Central memory CD4-positive, alpha-beta T cell (primary cell): ENCODE measurements around the gene FOXP1.
"Not testable (repeated sequence)": the region's sequence is repeated elsewhere in the genome, so short reads cannot be mapped to it uniquely, and the experiment has no call there.

Source experiments
- DNase-seq: peaks from one replicate; pipeline ENCODE4 v3.0.0; 2022

The FOXP1 gene

DNA sequence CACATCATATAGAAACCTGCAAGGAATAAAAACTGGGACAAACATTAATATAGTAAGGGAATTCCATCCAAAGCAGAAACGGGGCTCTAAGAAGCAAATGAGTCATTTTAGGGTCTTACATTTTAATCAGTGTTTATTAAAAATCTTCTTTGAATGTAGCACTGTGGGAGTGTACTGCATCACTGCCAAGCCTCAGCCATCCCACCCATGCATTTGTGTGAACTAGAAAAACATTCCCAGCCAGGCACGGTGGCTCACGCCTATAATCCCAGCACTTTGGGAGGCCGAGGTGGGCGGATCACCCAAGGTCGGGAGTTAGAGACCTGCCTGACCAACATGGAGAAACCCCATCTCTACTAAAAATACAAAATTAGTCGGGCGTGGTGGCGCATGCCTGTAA lies 57.1 kb downstream of the FOXP1 start:
- not testable (repeated sequence) for DNase-seq

- DNase-seq, result no peak
Observed at GRCh38 chr3:71525391-71525790, 58.1 kb downstream of the FOXP1 start.

GRCh38 chr3:71524672-71525071 lies 58.9 kb downstream of the FOXP1 start:
- DNase-seq, result no peak

- no peak for DNase-seq
Observed at GRCh38 chr3:71523628-71524027, 59.9 kb downstream of the FOXP1 start.

GRCh38 chr3:71521940-71522876 lies 61.3 kb downstream of the FOXP1 start:
- no peak for DNase-seq

GRCh38 chr3:71521021-71521352 lies 62.5 kb downstream of the FOXP1 start:
- no peak for DNase-seq

DNA sequence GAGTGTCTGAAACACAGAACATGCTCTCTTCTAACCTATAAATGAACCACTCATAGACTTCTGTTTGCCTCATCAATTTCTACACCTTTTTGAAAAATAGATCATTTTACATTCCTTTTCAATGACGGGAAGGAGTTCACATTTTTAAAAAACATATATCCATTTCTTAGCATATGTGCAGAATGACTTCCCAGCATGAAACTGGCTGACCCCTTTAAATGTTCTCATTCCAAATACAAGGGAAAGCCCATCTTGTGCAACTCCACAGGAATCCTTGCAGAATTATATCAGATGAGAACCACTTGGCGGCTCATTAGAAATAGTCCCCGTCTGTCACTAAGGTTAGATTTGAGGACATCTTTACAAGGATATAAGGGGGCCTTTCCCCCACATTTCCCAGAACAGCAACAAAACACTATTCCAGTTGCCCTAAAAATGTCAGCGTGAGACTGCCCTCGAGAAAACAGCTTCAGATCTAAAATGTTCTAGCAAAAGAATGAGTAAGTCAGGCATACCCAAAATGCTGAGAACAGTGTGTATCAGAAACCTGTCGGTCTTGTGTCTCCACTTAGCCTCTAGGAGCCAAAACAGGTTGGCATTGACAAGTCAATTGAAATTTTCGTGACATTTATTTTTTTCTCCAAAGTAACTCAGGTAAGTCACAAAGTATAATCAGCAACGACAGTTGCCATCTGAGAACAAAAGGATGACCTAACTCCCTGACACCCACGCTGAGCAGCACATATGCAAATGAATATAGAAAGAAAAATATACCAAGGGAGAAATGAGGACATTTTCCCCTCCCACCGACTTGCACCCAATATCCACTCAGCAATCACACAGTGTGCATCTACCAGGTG lies 63.1 kb downstream of the FOXP1 start:
- no peak for DNase-seq

- DNase-seq, result no peak
Observed at GRCh38 chr3:71518089-71518488, 65.4 kb downstream of the FOXP1 start.

GRCh38 chr3:71517271-71517791 lies 66.2 kb downstream of the FOXP1 start:
- DNase-seq, result no peak

DNA sequence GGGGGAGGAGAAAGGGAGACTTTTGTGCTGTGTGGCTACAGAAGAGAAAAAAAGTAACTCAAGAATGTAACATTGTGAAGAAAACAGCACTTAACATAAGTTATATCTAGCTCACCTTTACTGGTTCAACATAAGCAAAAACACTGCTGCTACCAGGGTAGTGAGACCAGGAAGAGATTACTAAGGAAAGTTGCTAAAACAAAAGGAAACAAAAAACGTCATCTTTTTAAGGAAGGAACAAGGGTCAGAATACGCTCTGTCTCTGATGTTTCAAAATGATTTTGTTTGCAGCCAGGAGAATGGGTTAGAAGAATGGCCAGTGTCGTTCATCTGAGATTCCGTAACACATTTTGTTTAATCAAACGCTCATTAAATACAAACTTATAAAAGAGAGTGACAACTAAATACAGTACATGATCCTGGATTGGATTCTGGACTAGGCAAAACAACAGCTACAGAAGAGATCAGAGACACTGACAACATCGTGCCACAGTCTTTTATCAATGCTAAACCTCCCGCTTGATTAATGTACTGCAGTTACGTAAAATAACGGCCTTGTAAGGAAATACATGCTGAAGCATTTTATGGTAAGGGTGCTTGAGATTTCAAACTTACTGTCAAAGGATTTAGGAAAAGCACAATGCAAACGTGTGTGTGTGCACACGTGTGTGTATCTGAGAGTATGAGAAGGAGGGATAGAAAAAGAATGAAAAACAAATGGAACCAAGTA lies 67.7 kb downstream of the FOXP1 start:
- DNase-seq, result no peak

DNA sequence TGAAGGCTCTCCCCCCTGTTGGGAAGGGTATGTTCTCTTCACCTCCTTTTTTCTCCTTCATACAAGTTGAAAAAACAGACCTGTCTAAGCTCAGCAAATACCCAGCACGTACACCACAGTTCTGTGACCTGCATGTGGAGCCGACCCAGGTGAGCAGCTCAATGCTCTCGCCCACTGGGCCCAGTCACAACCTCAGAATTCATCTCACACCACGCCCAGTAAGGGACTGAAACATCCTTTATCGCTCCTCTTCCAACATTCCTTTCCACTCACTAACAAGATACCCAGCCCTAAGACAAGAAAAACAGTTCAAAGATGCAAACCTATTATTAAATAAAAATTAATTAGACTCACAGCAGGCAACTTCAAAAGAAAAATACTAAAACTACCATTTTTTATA lies 68.9 kb downstream of the FOXP1 start:
- no peak for DNase-seq

DNA sequence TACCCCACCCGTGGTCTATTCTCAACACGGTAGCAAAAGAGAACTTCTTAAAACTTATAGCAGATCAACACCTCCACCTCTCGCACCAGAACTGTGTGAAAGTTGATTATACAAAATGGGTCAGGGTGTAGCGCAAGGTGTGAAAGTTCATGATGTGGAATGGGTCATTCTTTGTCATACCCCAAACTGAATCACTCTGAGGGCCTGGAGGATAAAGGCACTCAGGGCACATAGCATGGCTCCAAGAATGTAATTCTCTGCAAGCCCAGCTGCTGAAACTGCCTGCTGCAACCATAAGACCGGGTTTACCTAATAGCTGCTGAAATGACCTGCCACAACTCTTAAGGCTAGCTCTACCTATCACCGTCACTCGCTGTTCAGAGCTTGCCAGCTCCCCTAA lies 70.0 kb downstream of the FOXP1 start:
- no peak for DNase-seq

DNA sequence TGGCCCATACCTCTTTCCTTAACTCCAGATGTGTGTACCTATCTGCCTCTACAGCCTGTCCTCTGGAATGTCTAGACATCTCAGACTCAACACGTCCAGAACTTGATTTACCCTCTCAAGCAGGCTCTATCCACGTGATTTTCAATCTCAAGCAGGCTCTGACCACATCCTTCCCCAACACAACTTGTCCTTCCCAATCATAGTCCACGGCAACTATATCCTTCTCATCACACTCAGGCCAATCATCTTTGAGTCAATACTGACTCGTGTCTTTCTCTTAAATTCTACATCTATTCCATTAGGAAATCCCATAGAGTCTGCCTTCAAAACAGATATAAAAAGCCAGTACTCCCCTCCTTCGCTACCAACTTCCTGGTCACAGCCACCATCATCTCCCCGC lies 70.4 kb downstream of the FOXP1 start:
- DNase-seq, result no peak

DNA sequence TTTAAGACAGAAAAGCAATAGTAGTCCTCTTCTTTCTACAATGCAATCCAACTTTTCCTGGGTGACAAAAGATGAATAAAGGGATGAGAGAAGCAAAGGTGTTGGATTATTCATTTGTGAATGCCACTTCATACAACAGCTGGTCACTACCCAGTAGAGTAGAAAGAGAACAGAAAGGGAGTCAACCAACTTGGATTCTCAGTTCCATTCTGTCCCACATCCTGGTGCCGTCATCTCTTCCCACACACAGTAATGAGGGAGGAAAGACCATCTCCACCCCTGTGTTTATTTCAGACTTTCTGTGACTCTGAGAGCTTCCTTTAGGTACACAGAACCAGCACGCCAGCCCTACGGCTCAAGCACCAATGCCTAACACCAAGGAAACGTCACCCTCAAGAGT lies 71.0 kb downstream of the FOXP1 start:
- DNase-seq, result no peak

DNA sequence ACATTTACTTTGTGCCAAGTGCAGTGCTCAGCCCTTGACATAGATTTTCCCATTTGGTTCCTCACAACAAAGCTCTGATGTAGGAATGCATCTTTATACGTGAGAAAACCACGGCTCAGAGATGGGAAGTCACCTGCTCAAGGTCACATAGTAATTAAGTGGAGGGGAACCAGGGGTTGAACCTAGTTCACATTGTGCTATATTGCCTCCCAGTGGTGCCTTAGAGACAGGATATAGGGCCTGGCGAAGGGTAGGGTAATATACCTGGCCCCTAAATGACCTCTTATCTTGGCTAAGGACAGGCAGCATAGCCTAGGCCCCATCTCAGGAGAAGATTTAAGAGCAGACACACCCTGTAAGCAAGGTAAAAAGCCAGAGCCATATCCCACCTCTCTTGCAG lies 71.5 kb downstream of the FOXP1 start:
- DNase-seq, result peak; percentile 56

DNA sequence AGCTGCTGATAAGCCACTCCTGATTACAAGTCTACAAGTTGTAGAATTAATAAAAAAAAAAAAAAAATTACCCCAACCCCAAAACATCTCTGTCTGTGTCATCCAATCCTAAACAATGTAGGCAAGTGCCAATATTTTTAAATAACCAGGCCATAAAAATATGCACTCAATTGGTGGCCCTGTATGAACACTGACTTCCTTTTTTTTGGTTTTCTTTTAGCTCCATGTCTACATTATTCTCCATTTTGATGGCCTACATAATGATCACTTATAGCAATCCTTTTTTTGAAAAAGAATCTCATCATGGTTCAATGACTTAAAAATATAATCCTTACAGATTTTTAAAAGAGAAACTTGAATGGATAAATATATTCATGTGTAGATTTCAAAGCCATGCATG lies 72.1 kb downstream of the FOXP1 start:
- DNase-seq, result no peak

DNA sequence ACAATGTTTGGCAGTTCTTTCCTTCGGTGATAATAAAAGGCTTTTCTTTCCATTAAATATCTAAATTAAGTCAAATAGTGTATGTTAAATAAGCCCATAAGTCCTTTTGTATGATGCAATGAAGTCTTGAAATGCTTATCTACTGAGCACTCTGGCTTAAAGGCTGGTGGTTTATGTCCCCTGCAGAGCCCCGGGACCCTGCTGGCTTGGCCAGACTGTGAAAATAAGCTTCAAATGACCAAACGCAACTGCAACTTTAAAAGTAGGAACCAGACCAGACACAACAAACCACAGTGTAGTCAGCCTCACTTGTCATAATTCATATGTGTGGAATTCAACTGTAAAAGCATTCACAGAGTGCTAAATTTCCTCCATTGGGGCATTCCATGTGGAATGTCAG lies 72.5 kb downstream of the FOXP1 start:
- no peak for DNase-seq

DNA sequence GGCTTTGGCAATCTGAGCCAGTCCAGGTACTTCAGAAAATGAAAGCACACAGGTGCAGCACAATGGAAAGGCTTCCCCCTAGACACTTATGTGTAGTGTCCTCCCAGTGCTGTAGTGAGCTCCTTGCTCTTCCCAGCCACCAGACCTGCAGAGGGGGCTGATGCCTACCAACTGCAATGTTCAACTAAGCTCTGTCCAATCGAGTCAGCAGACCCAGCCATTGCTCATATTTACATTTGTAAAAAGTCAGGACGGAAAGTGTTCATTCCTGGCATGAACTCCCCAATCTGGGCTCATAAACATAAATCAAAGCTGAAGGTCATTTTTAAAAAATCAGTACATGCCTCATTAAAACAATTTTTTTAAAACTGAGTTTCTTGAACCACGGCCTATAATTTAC lies 73.0 kb downstream of the FOXP1 start:
- DNase-seq, result no peak

DNA sequence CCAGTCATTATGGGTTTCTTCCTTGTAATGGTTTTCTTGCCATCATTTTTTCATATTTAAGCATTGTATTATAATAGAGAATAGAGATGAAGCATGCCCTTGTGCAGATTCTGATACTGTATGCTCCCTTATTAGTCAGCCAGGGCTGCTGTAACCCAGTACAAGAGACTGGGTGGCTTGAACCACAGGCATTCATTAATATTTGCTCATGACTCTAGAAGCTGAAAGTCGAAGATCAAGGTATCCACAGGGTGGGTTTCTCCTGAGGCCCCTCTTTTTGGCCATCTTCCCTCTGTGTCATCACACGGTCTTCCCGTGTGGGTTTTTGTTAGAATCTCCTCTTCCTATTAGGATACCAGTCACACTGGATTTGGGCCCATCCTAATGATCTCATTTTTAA lies 74.5 kb downstream of the FOXP1 start:
- no peak for DNase-seq

DNA sequence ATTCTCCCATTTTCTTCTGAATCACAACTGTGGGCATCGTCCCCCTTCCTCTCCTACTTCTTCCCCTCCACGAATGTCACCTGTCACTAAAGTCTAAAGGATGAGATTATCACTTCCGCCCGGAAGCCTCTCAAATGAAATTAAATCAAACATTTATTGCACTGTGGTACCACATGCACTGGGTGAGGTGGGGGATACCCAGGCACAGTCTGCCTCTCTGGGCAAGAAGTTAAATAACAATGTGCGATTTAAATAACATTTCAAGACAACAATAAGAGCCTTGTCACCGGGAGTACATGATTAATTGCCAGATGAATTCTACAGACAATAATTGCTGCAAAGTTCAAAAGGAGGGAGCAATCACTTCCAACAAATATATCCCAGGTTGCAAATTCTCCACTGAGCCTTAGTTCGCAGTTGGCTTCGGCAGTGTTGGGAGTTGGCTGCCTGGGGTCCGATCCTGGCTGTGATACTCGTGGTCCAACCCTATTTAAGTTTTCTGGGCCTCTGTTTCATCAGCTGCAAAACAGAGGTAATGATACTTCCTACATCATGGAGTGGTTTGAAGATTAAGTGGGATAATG lies 77.7 kb downstream of the FOXP1 start:
- no peak for DNase-seq

DNA sequence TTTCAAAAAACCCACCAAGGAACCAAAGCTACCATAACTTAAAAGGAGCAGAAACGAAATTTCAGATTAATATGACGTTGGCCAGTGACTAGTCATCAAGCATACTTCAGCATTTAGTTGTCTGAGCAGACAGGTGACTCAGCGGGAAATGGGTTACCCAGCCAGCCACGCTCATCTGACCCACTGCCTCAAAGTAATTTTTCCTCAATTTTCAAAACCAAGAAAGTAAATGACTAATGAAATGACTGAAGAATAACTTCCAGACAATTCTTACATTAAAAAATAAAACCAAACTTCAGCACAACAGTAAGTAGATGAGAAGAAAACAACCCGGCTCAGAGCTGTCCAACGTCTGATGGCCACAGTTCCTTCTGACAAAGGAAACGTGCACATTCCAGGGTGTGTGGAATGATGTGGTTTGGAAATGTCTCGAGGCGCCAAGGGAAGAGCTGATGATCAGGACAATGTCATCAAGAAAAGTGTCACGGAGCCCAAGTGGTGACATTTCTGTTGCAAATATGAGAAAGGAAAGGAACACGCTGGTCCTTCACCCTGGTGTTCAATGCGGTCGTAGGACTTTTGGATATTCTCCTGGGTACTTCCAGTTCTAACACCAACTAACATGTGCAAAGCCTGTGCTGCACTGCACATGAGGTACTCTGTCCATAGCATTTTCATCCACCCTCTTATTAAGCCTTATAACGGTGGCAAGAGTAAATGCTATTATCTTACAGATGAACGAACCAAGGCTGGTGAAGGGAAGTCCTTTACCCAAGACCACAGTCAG lies 79.1 kb downstream of the FOXP1 start:
- DNase-seq, result no peak
